Stimulated activated CD4-positive, alpha-beta T cell treated with anti-CD3 and anti-CD28 coated beads, Interleukin-4, amount 100 ng/mL, for 48 hours (primary cell): ENCODE measurements around the gene LONP2.
"Not testable (repeated sequence)": the region's sequence is repeated elsewhere in the genome, so short reads cannot be mapped to it uniquely, and the experiment has no call there.

Experiments
- DNase-seq, 2 donors: peaks; one replicate each; pipeline ENCODE4 v3.0.0-alpha.2; 2020; ENCODE audit warnings: low read depth in 2 of 2

The LONP2 gene

DNA sequence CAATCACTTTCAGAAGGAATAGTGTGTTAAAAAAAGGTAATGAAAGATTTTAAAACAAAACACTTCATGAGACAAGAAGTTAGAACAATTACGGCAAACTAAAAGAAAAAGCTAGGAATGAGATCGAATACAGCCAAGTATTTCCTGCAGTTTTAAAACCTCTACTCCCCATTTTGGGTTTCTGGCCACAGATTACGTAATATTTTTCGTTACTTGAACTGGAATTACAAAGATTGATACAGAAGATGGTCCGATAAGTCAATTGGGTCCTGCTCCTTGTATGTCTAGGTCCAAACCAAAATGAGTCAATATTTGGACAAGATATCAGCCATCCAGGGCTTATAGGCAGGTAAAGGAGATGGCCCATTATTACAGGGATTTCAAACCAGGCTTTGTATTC, 88.9 kb downstream of the LONP2 start:
- DNase-seq = no peak

DNA sequence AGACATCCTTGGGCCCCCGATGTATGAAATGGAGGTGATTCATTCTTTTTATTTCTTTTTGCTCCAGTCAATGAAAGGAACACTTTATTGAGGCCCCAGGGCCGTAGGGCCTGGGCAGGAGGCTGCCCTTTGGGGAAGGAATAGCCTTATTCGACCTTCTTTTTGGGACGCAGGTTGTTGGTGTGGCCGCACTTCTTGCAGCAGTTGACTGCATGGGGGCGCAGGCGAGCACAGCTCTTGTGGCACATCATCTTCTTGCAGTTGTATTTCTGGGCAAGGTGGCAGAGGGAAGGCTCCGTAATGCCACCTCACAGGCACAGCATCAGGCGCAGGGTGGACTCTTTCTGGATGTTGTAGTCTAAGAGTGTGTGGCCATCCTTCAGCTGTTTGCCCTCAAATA, 90.2 kb downstream of the LONP2 start:
- no peak for DNase-seq

DNA sequence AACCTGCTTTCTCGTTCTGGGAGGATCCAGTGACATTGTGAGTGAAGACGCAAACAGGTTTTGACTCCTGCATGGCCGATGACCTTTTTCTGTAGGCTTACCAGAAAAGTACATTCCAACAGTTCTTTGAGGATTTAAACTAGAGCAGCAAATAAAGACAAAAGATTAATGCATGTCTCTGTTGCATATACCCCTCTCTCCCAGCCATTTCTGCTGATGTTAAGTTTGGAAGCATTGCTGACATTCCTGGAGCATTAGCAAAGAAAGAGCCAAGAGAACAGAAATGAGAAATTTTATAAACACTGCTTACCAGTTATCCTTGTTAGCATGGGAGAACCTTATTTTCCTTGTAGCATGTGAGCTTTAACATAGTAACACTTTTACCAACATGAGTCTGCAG, 91.9 kb downstream of the LONP2 start:
- DNase-seq = no peak

GRCh38 chr16:48340054-48340453, 96.0 kb downstream of the LONP2 start:
- DNase-seq = no peak

- DNase-seq = no peak
These were observed 98.5 kb downstream of the LONP2 start for GRCh38 chr16:48342591-48342990.

DNA sequence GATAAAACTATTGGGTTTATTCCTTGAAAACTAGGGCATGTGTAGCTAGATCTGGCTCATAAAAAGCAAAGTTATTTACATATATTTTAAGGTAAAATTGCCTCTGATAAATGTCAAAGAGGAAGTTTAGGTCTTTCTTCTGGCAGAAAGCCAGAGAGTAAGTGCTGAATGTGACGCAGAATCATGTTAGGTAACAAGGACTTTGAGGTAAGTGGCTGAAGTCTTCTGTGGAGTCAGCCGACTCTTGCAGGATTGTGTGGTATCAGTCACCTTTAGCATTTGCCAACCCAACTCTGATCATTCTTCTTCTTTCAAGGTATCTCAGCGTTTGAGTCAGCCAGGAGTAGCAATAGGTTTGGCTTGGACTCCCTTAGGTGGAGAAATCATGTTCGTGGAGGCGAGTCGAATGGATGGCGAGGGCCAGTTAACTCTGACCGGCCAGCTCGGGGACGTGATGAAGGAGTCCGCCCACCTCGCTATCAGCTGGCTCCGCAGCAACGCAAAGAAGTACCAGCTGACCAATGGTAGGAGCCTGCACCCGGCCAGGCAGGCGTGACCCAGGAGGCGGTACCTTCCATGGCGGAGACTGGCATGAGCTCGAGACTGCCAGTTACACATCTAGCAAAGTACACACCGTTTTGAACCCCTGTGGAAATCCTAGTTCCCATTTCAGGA, 103.2 kb downstream of the LONP2 start:
- DNase-seq = no peak

DNA sequence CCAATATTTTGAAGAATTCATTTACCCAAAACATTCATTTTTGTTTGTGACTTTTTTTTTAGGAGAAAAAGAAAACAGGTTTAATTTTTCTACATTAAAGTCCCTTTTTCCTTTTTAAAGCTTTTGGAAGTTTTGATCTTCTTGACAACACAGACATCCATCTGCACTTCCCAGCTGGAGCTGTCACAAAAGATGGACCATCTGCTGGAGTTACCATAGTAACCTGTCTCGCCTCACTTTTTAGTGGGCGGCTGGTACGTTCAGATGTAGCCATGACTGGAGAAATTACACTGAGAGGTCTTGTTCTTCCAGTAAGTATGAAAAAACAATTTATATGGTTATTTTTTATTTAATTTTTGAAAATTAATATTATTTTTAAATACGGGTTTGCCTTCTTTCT, 103.9 kb downstream of the LONP2 start:
- DNase-seq = no peak

DNA sequence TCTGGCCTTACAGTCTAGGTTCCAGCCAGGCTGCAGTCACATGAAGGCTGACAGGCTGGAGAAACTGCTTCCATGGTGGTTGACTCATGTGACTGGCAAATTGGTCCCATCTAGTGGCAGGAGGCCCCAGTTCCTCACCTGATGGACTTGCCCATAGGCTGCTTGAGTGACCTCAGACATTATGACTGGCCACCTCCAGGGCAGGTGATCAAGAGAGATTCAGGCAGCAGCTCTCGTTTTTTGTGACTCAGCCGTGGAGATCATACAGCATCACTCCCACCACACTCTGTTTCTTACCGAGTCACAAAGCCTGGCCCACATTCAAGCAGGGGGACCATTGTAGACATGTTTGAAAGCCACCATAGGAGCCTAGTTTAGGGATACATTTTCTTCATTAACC, 106.6 kb downstream of the LONP2 start:
- DNase-seq = no peak

- no peak for DNase-seq
These were observed 108.7 kb downstream of the LONP2 start for GRCh38 chr16:48352648-48353390.

GRCh38 chr16:48353565-48354163, 109.6 kb downstream of the LONP2 start:
- DNase-seq = peak in 1 of 2 donors; percentile 43

DNA sequence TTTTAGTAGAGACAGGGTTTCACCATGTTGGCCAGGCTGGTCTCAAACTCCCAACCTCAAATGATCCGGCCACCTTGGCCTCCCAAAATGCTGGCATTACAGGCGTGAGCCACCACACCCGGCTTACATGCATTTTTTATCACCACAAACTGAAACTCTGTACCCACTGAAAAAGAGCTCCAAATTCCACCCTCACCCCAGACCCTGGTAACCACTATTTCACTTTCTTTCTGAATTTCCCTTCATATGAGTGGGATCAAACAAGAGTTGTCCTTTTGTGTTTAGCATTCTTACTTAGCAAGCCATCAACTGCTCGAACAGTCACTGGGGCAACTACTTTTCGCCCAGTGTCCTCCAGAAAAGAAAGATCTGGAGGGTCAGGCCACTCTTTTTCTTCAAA, 110.3 kb downstream of the LONP2 start:
- DNase-seq = not testable (repeated sequence)

- no peak for DNase-seq
These were observed 111.1 kb downstream of the LONP2 start for GRCh38 chr16:48354877-48355855.

DNA sequence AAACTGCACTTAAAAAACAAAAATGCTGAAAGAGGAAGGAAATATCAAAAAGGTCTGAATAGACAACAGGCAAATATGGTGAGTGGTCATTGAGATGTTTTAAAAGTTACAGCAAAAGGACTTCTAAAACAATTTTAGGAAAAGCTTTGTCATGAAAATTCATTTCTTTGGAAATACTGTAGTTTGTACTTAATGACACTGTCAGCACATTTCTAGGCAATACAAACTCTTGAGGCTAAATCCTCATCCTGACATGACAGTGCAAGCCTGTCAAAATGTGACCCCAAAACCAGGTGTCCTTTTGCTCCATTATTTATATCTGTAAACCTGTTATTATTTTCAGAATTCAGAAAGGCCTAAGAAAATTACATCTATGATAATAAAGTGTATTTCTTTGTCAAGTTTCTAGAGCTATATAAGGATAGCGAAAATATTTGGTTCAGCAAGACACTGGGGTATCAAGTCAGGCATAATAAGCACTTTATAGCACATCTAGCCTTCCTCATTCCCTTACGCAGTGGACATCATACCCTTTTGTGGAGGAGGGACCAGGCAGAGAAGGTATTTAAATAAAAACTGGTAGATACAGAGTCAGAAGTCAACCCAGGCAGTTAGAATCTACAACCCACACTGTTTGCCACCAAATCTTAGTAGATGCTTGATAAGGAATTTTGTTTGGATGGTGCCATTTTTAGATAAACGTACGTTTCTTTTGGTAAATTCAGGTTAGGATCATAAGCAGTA, 112.7 kb downstream of the LONP2 start:
- DNase-seq = no peak

- DNase-seq = no peak
These were observed 114.3 kb downstream of the LONP2 start for GRCh38 chr16:48358419-48358818.

GRCh38 chr16:48359983-48360382, 115.9 kb downstream of the LONP2 start:
- DNase-seq = no peak

- DNase-seq = no peak
These were observed 116.9 kb downstream of the LONP2 start for GRCh38 chr16:48361012-48361411.

- no peak for DNase-seq
These were observed 117.5 kb downstream of the LONP2 start for GRCh38 chr16:48361540-48362144.

- no peak for DNase-seq
These were observed 121.0 kb downstream of the LONP2 start for GRCh38 chr16:48365025-48365600.

- DNase-seq = peak; percentile 79 to 80
These were observed 121.6 kb downstream of the LONP2 start for GRCh38 chr16:48365601-48366164.
